Measurements from ENCODE around the gene SLC5A5. TPM values are rescaled to one million over a fixed set of nuclear protein-coding genes. Genes with fewer than 3 reads are reported as not detected.

Gene SLC5A5
- total RNA-seq, 6 experiments from 2014 or later, result not detected

DNA sequence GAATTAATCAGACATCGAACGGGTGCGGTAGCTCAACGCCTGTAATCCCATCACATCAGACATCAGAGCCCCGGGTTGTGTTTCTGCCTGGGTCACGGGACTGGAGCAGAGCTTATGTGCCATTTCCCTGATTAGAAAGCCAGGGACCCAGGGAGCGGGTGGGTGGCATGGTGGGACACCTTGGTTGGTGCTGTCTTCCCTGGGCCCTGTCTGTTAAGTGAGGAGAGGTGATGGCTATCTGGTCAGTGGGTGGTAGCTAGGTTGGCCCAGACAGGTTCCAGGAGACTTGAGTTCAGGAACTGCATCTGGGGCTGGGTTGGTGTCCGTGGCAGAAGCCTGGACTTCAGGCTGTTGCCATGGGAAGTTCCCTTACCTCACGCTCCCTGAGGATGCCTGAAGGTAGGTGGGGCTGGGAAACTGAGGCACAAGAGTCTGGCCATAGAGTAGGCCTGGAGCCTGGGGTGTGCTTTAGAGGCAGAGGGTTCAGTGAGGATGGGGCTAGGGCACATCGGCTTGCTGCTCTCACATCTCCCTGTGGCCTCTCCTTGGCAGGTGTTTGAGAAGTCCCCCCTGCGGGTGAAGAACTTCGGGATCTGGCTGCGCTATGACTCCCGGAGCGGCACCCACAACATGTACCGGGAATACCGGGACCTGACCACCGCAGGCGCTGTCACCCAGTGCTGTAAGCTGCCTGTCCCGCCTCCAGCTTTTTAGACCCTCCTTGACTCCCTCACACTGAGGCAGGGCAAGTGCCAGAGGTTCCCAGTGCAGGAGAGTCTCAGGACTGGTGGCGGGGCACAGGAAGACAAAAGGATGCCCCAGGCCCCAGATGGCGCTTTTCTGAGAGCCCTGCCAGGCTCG is 10.0 kb upstream of the SLC5A5 start:
- no peaks in the 10 kb centered on the region for H3K9me3 Mint-ChIP-seq
- peaks cover 21% of the 10 kb centered on the region for H3K27me3 Mint-ChIP-seq (ENCODE audit: insufficient read depth)
- TF ChIP-seq CTCF (IDR thresholded peaks at IDR 0.05), result no peak
- H3K4me3 Mint-ChIP-seq, result peak overlapping the region; percentile 98
- H3K36me3 Mint-ChIP-seq (ENCODE audit: low read depth), result peaks cover 27% of the 10 kb centered on the region
- no peak for DNase-seq
- H3K27ac Mint-ChIP-seq, result peak overlapping the region; percentile 97
- H3K4me1 Mint-ChIP-seq (ENCODE audit: low read depth), result peaks cover 23% of the 10 kb centered on the region

- Mint-ChIP-seq H3K9me3 (no peaks in the 10 kb centered on the region), H3K36me3 (ENCODE audit: low read depth) (peaks cover 27% of the 10 kb centered on the region), H3K27ac (no peak overlapping the region; the same call in 1 of the 2 replicates)
Observed at GRCh38 chr19:17862711-17863519, 8.8 kb upstream of the SLC5A5 start.

GRCh38 chr19:17863520-17864182 is 8.1 kb upstream of the SLC5A5 start:
- H3K4me3 Mint-ChIP-seq, result no peak overlapping the region
- H3K4me1 Mint-ChIP-seq (ENCODE audit: low read depth), result peaks cover 23% of the 10 kb centered on the region
- no peak for DNase-seq
- H3K36me3 Mint-ChIP-seq (ENCODE audit: low read depth), result peaks cover 27% of the 10 kb centered on the region
- TF ChIP-seq CTCF (IDR thresholded peaks at IDR 0.05), result no peak
- H3K27ac Mint-ChIP-seq, result peak overlapping the region; percentile 24; the same call in 1 of the 2 replicates
- no peaks in the 10 kb centered on the region for H3K9me3 Mint-ChIP-seq
- H3K27me3 Mint-ChIP-seq (ENCODE audit: insufficient read depth), result peaks cover 35% of the 10 kb centered on the region

More at GRCh38 chr19:17862711-17863519, 8.8 kb upstream of the SLC5A5 start:
- TF ChIP-seq CTCF (IDR thresholded peaks at IDR 0.05), result no peak
- no peak for DNase-seq
- Mint-ChIP-seq H3K4me1 (ENCODE audit: low read depth) (peaks cover 23% of the 10 kb centered on the region), H3K27me3 (ENCODE audit: insufficient read depth) (peaks cover 30% of the 10 kb centered on the region), H3K4me3 (no peak overlapping the region)

GRCh38 chr19:17865364-17866311 is 6.1 kb upstream of the SLC5A5 start:
- TF ChIP-seq CTCF (IDR thresholded peaks at IDR 0.05), result no peak
- DNase-seq, result no peak
- peaks cover 34% of the 10 kb centered on the region for H3K27me3 Mint-ChIP-seq (ENCODE audit: insufficient read depth)
- no peaks in the 10 kb centered on the region for H3K9me3 Mint-ChIP-seq
- peak overlapping the region; percentile 60 for H3K27ac Mint-ChIP-seq
- peaks cover 16% of the 10 kb centered on the region for H3K36me3 Mint-ChIP-seq (ENCODE audit: low read depth)
- H3K4me1 Mint-ChIP-seq (ENCODE audit: low read depth), result peaks cover 17% of the 10 kb centered on the region
- H3K4me3 Mint-ChIP-seq, result peak overlapping the region; percentile 9; the same call in 1 of the 2 replicates

All from HFFc6 (cell line).